ENCODE data around the gene MT2A.

The MT2A gene

DNA sequence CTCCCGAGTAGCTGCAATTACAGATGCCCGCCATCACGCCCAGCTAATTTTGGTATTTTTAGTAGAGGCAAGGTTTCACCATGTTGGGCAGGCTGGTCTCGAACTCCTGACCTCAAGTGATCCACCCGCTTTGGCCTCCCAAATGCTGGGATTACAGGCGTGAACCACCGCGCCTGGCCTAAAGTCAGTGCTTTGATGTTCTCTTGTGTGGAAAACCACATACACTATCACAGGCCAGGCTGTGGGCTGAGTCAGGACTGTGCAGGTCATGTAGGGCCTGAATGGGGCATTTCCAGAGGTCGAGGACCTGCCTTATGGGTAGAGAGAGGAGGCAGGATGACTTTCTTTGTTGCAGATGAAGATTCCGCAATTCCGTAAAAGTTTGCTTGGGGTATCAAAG, 24.1 kb upstream of the MT2A start:
- no peaks in the 10 kb centered on the region for H4K20me1 ChIP-seq (ENCODE audit: low read depth, low read length)
- no peaks in the 10 kb centered on the region for H3K9me3 ChIP-seq (ENCODE audit: insufficient read depth, low read length)

DNA sequence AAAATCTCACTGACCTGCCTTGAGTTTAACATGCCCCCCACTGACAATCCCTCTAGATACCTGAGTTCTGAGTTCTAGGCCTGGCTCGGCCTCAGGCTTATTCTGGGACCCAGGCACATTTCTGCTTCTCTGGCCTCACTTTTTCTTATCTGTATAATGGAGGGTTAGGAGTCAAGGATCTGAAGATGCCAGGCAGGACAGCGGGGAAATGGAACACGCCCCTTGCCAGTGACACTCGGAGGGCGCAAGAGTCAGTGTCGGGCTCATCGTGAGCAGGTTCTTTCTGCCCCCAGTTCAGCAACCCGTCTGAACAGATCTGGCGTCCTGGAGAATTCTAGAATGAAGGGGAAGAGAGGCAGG, 19.6 kb upstream of the MT2A start:
- H3K4me2 ChIP-seq (ENCODE audit: low read depth, low read length, poor library complexity, severe bottlenecking): no peak overlapping the region
- no peak for TF ChIP-seq EZH2phosphoT487 (conservative IDR thresholded peaks at IDR 0.05; ENCODE audit: low read length)
- TF ChIP-seq, protein P1, sequence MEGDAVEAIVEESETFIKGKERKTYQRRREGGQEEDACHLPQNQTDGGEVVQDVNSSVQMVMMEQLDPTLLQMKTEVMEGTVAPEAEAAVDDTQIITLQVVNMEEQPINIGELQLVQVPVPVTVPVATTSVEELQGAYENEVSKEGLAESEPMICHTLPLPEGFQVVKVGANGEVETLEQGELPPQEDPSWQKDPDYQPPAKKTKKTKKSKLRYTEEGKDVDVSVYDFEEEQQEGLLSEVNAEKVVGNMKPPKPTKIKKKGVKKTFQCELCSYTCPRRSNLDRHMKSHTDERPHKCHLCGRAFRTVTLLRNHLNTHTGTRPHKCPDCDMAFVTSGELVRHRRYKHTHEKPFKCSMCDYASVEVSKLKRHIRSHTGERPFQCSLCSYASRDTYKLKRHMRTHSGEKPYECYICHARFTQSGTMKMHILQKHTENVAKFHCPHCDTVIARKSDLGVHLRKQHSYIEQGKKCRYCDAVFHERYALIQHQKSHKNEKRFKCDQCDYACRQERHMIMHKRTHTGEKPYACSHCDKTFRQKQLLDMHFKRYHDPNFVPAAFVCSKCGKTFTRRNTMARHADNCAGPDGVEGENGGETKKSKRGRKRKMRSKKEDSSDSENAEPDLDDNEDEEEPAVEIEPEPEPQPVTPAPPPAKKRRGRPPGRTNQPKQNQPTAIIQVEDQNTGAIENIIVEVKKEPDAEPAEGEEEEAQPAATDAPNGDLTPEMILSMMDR (IDR thresholded peaks at IDR 0.05; ENCODE audit: insufficient read depth, low read length, poor library complexity, severe bottlenecking): no peak
- no peaks in the 10 kb centered on the region for H3F3A ChIP-seq (ENCODE audit: insufficient read depth)
- no peaks in the 10 kb centered on the region for H4K20me1 ChIP-seq (ENCODE audit: low read depth, low read length)
- no peak overlapping the region for H3K9ac ChIP-seq (ENCODE audit: low read length)
- H3K36me3 ChIP-seq (ENCODE audit: low read length): no peaks in the 10 kb centered on the region
- H2AFZ ChIP-seq (ENCODE audit: low read depth, low read length, severe bottlenecking): no peak overlapping the region
- H3K4me3 ChIP-seq (ENCODE audit: insufficient read depth, low read length, poor library complexity, severe bottlenecking): no peak overlapping the region
- no peaks in the 10 kb centered on the region for H3K9me2 ChIP-seq (replicated peaks; ENCODE audit: insufficient read depth, low read length)
- 0 out of 2 replicates have a peak, but pooled peaks cover 3% of the 10 kb centered on the region for H3K27me3 ChIP-seq (ENCODE audit: low read length)
- no peak overlapping the region for H3K27ac ChIP-seq (ENCODE audit: low read depth, low read length)
- H3K79me2 ChIP-seq (ENCODE audit: insufficient read depth, low read length): no peaks in the 10 kb centered on the region
- H3K9me3 ChIP-seq (ENCODE audit: insufficient read depth, low read length): no peaks in the 10 kb centered on the region

More for the DNA sequence above, 24.1 kb upstream of the MT2A start:
- no peak overlapping the region for H3K4me3 ChIP-seq (ENCODE audit: insufficient read depth, low read length, poor library complexity, severe bottlenecking)
- H3K4me2 ChIP-seq (ENCODE audit: low read depth, low read length, poor library complexity, severe bottlenecking): no peak overlapping the region
- no peaks in the 10 kb centered on the region for H3F3A ChIP-seq (ENCODE audit: insufficient read depth)
- no peaks in the 10 kb centered on the region for H3K27me3 ChIP-seq (ENCODE audit: low read length)
- no peak for TF ChIP-seq EZH2phosphoT487 (conservative IDR thresholded peaks at IDR 0.05; ENCODE audit: low read length)
- TF ChIP-seq, protein P1 (IDR thresholded peaks at IDR 0.05; ENCODE audit: insufficient read depth, low read length, poor library complexity, severe bottlenecking): no peak
- H2AFZ ChIP-seq (ENCODE audit: low read depth, low read length, severe bottlenecking): no peak overlapping the region
- no peaks in the 10 kb centered on the region for H3K9me2 ChIP-seq (replicated peaks; ENCODE audit: insufficient read depth, low read length)
- H3K9ac ChIP-seq (ENCODE audit: low read length): no peak overlapping the region
- no peaks in the 10 kb centered on the region for H3K36me3 ChIP-seq (ENCODE audit: low read length)
- H3K79me2 ChIP-seq (ENCODE audit: insufficient read depth, low read length): no peaks in the 10 kb centered on the region
- H3K27ac ChIP-seq (ENCODE audit: low read depth, low read length): no peak overlapping the region

DNA sequence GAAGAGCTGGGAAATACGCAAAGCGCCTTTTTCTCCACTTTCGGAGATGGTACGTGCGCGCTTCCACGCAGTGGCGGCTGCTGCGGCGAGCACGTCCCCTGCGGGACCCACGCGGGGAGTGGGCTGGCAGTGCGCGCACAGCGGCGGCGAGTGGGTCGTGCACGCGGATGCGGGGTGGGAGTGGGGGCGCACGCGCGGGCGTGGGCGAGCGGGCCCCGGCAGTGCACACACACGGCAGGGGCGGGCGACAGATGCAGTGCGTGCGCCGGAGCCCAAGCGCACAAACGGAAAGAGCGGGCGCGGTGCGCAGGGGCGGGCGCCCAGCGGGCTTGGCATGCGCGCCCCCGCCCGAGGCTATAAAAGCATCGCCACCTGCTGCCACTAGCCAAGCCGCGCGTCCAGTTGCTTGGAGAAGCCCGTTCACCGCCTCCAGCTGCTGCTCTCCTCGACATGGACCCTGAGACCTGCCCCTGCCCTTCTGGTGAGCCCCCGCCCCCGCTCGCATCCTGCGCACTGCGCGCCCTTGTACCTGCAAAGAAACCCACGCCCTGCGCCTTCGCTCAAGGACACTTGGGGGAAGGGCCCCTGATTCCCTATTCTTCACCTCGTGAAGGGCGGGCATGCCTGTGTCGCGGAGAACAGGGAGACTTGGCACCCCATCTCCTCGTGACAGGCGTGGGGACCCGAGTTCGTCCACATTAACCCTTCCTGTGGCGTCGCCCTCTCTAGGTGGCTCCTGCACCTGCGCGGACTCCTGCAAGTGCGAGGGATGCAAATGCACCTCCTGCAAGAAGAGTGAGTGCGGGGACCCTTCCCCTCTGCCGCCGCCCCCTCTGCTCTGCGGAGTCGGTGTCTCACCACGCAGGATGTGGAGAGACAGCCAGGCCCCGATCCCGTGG, 19.0 kb upstream of the MT2A start, which contains the start of gene MT3:
Gene MT3, plus strand, starts transcription at position 388 of the 899 bp plus-strand sequence. Its CDS starts 63 bp downstream, at position 451.
- Histone ChIP-seq H3K4me2 (ENCODE audit: low read depth, low read length, poor library complexity, severe bottlenecking) (no peak within 1 kb of the TSS), H4K20me1 (ENCODE audit: low read depth, low read length) (no peaks in the 10 kb centered on the region), H3K9ac (ENCODE audit: low read length) (no peak within 1 kb of the TSS), H3K9me3 (ENCODE audit: insufficient read depth, low read length) (no peaks in the 10 kb centered on the region), H3F3A (ENCODE audit: insufficient read depth) (no peaks in the 10 kb centered on the region), H3K79me2 (ENCODE audit: insufficient read depth, low read length) (no peaks in the 10 kb centered on the region), H3K27me3 (ENCODE audit: low read length) (0 out of 2 replicates have a peak, but pooled peaks cover 3% of the 10 kb centered on the region), H3K27ac (ENCODE audit: low read depth, low read length) (no peak within 1 kb of the TSS), H3K4me3 (ENCODE audit: insufficient read depth, low read length, poor library complexity, severe bottlenecking) (no peak within 1 kb of the TSS), H3K9me2 (replicated peaks; ENCODE audit: insufficient read depth, low read length) (no peaks in the 10 kb centered on the region), H3K36me3 (ENCODE audit: low read length) (no peaks in the 10 kb centered on the region), H2AFZ (ENCODE audit: low read depth, low read length, severe bottlenecking) (no peak within 1 kb of the TSS)
- TF ChIP-seq, protein P1 (IDR thresholded peaks at IDR 0.05; ENCODE audit: insufficient read depth, low read length, poor library complexity, severe bottlenecking): no peak

Measured in SU-DHL-6 (cell line).